NCI-H1436 treated with DMSO at 0.1 percent for 48 hours (cell line): ENCODE data around the gene SPRR5.

Experiments used
- DNase-seq: peaks from one replicate; lab custom pipeline; 2025; lab: John Stamatoyannopoulos, UW

SPRR5 gene

DNA sequence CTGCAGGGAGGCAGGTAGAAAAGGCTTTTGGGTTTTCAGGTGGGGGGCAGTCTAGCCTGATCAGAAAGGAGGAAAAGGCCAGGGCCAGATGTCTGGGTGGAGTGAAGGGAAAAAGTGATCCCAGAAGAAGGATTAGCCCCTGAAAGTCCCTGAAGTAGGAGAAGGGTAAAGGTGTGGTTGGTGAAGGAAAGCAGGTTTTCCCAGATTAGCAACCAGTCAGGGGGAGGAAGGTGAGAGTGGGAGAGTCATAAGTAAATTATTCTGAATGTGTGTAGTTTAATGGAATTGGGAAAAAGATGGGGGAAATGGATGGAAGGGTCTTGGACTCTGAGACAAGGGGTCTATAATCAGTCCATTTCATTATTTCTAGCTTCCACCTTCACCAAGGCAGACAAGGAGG is 36.2 kb downstream of the SPRR5 start:
- no peak for DNase-seq

DNA sequence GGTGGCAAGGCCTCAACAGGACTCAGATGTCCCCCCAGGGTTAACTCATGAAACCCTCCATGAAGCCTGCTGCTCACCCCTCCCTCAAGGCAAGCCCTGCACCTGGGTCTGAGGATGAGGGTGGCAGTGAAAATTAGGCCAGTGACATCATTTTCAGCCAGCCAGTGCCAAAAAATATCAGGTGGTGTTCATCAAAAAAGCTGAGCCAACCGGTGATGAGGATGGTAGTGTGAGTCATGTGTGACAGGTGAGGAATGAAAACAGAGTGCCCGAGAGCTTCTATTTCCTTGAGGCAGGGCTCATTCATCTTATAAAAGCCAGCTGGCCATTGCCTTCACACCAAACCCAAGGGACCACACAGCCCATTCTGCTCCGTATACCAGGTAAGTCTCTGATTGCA is 36.7 kb downstream of the SPRR5 start, which contains the start of gene SPRR1A:
Gene SPRR1A (plus strand): TSS at position 339 of the 400 bp plus-strand sequence. CDS start 1,150 bp downstream, outside the sequence.
- no peak for DNase-seq

DNA sequence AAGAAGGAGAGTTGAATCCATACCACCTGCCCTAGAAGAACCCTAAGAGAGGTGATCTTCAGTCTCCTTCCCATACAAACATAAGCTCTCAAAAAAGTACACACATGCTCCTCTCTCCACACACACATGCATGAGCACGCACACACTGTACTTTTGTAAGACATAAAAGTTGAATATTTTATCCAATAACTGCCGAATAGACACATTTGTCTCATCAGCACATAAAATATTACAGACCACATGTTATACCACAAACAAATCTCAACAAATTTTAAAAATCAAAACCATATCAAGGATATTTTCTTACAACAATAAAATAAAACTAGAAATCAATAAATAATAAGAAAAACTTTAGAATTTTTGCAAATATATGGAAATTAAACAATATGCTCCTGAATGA is 39.6 kb downstream of the SPRR5 start:
- no peak for DNase-seq

DNA sequence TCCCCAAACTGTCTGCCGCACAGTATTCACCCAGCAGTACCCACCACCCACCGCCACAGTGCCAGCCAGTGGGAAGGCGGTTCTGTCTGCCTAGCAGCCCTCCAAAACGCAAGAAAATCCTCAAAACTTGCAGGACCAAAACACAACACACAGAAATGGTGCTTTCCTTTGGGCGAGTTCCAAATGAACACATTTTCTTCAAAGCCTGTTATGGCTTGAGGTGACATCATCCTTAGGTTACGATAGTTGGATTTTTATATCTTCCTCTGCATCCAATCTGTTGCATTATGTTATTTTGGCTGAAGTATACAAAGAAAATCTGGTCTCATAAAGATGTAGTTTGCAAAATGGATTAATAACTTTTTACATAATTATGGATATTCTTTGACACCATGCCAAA is 46.2 kb downstream of the SPRR5 start:
- no peak for DNase-seq

DNA sequence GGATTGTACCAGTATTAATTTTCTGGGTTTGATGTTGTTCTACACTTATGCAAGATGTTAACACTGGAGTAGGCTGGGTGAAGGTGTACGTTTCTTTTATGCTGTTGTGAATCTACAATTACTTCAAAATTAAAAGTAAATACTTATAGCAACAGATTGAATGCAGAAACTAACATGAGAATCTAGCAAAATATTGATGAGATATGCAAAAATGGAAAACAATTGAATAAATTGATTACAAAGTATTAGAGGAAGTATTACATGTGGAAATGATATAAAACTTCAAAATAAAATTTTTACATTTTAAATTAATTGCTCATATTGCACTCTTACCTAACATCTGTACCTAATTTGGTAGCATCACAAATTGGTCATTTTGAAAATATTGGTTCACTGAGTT is 48.8 kb downstream of the SPRR5 start:
- DNase-seq = no peak

DNA sequence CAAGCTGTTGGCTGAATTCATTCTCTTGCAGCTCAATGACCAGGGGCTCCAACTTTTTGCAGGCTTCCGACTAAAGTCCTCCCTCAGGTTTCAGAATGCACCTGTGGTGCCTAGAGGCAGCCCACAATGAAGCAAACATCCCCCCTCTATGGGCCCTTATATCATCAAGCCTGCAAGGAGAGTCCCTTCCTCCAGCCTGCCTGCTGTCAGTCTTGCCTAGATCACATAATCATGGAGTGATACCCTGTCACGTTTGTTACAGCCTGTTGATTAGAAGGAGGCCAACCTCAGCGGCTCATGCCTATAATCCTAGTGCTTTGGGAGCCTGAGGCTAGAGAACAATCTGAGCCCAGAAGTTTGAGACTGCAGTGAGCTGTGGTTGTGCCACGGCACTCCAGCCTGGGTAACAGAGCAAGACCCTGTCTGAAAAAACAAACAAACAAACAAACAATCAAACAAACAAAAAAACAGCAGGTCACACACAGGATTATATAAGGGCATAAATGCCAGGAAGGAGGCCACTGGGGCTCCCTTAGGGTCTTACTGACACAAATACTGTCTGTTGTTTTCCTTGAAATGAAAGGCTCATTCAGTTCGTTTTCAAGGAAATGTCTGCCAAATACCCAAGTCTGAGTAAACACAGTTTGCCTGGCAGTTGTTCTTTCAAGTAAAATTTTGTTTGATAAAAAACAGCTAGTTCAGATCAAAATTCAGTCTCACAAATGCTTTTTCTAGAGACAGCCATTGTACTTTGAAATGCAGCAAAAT is 49.8 kb downstream of the SPRR5 start:
- no peak for DNase-seq

DNA sequence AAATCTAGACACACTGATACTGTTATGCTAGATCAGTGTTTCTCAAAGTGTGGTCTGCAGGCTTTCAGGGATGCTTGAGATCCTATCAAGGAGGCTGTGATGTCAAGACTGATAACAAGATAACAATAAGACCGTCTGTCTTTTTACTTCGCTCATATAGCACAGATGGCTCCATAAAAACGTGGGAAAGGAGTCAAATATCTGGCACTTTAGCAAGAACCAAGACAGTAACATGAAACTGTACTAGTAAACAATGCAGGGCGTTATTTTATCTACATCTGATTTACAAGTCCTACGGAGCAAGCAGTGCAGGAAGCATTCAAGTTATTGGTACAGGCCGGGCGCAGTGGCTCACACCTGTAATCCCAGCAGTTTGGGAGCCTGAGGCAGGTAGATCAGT is 50.9 kb downstream of the SPRR5 start:
- DNase-seq = no peak

DNA sequence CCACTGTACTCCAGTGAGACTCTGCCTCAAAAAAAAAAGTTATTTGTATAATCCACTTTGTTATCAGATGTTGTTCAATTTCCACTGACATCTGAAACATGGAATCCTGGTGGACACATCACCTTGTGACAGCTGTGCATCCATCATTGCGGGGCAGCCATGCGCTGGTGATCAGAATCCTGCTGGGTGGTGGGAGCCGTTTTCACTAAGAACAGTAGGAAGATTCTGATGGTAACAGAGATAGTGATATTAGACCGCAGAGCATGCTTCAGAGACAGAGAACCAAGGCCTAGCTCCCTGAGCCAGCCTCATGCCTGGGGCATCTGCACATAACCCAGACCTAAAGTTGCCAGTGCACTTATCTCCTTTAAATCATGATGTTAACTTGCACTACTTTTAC is 51.5 kb downstream of the SPRR5 start:
- DNase-seq = no peak
